ENCODE measurements around the gene NR1D2. TPM values are rescaled to one million over a fixed set of nuclear protein-coding genes. Genes with fewer than 3 reads are reported as not detected.

NR1D2 gene
- total and polyA plus RNA-seq, 2 of the 13 experiments (the other 11 are each of a cell fraction or from before 2014, with no cell fraction given), result 5.3 to 8.1 TPM

DNA sequence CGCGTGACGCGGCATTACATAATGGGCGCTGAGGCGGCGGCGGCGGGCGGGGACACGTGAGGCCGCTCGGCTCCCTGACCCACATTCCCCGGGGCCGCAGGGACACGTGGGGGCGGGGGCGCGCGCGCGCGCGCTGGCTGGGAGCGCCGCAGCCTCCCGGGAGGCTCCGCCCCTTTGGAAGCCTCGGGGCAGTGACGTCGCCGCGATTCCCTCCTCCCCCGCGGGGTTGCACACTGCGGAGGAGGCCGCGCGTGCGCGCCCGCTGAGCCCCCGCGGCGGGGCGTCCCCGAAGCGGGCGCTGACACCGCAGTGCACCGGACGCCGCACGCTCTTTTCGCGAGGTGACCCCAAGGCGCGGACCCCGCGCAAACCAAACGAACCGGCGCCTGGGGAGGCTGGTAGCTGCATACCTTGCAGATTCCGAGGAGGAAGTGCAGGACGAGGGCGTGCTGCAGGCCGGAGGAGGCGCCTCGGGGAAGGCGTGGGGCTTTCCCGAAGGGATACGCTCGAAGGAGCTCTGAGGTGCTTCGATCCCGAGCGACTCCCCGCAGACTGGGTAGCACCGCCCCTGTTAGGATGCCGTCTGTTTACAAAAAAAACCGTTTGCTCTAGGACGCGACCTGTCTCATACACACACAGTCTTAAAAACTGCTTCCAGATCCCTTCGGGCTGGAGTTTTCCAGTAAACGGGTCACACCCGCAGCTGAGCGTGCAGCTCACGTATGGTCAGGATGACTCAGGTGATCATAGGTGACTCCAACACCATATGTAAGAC is 1.0 kb downstream of the NR1D2 start (continued):
- TF ChIP-seq PRMT3 (CRISPR knock-in tag; IDR thresholded peaks at IDR 0.05; ENCODE audit: borderline replicate concordance, low read depth) (peak; percentile 98), GATAD1 (CRISPR knock-in tag; IDR thresholded peaks at IDR 0.05) (peak; percentile 35; the same call in 1 of the 2 replicates), DMAP1 (CRISPR knock-in tag; IDR thresholded peaks at IDR 0.05) (peak; percentile 84; the same call in 1 of the 2 replicates), ZNF510 (CRISPR knock-in tag; IDR thresholded peaks at IDR 0.05; ENCODE audit: low read depth) (no peak), TFAP4 (IDR thresholded peaks at IDR 0.05; ENCODE audit: borderline replicate concordance, low read depth) (peak; percentile 53; the same call in 1 of the 2 replicates), ZNF329 (CRISPR knock-in tag; IDR thresholded peaks at IDR 0.05; ENCODE audit: low read depth) (peak; percentile 79; the same call in 1 of the 2 replicates), TOE1 (CRISPR knock-in tag; IDR thresholded peaks at IDR 0.05) (no peak), ZNF792 (CRISPR knock-in tag; IDR thresholded peaks at IDR 0.05) (peak; percentile 55; the same call in 1 of the 2 replicates), KAT8 (CRISPR knock-in tag; IDR thresholded peaks at IDR 0.05) (peak; percentile 53; the same call in 1 of the 2 replicates), ZNF720 (CRISPR knock-in tag; IDR thresholded peaks at IDR 0.05) (no peak), MAFK (conservative IDR thresholded peaks at IDR 0.05 in 1 of 2, IDR thresholded peaks at IDR 0.05 in 1 of 2; ENCODE audit: low read length in 2 of 2) (no peak), RXRB (CRISPR knock-in tag; IDR thresholded peaks at IDR 0.05; ENCODE audit: borderline replicate concordance) (peak; percentile 54; the same call in 1 of the 2 replicates), KLF13 (CRISPR knock-in tag; IDR thresholded peaks at IDR 0.05) (no peak), CBFB (CRISPR knock-in tag; IDR thresholded peaks at IDR 0.05) (peak; percentile 93), MEF2D (CRISPR knock-in tag; IDR thresholded peaks at IDR 0.05) (peak; percentile 64; the same call in 1 of the 2 replicates), ZNF260 (CRISPR knock-in tag; IDR thresholded peaks at IDR 0.05; ENCODE audit: borderline replicate concordance, low read depth) (no peak), NCOA2 (CRISPR knock-in tag; IDR thresholded peaks at IDR 0.05) (peak; percentile 38; the same call in 1 of the 2 replicates), ZNF784 (CRISPR knock-in tag; IDR thresholded peaks at IDR 0.05; ENCODE audit: borderline replicate concordance) (peak; percentile 86)
- TF ChIP-seq, protein P1, sequence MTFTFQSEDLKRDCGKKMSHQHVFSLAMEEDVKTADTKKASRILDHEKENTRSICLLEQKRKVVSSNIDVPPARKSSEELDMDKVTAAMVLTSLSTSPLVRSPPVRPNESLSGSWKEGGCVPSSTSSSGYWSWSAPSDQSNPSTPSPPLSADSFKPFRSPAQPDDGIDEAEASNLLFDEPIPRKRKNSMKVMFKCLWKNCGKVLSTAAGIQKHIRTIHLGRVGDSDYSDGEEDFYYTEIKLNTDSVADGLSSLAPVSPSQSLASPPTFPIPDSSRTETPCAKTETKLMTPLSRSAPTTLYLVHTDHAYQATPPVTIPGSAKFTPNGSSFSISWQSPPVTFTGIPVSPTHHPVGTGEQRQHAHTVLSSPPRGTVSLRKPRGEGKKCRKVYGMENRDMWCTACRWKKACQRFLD (CRISPR knock-in tag; IDR thresholded peaks at IDR 0.05; ENCODE audit: borderline replicate concordance), result peak; percentile 43; the same call in 1 of the 2 replicates
- TF ChIP-seq, protein P2, sequence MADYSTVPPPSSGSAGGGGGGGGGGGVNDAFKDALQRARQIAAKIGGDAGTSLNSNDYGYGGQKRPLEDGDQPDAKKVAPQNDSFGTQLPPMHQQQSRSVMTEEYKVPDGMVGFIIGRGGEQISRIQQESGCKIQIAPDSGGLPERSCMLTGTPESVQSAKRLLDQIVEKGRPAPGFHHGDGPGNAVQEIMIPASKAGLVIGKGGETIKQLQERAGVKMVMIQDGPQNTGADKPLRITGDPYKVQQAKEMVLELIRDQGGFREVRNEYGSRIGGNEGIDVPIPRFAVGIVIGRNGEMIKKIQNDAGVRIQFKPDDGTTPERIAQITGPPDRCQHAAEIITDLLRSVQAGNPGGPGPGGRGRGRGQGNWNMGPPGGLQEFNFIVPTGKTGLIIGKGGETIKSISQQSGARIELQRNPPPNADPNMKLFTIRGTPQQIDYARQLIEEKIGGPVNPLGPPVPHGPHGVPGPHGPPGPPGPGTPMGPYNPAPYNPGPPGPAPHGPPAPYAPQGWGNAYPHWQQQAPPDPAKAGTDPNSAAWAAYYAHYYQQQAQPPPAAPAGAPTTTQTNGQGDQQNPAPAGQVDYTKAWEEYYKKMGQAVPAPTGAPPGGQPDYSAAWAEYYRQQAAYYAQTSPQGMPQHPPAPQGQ (CRISPR knock-in tag; IDR thresholded peaks at IDR 0.05; ENCODE audit: borderline replicate concordance), result 0 out of 2 replicates have a peak, but pooled peaks have one; percentile 82
- TF ChIP-seq, protein P3, sequence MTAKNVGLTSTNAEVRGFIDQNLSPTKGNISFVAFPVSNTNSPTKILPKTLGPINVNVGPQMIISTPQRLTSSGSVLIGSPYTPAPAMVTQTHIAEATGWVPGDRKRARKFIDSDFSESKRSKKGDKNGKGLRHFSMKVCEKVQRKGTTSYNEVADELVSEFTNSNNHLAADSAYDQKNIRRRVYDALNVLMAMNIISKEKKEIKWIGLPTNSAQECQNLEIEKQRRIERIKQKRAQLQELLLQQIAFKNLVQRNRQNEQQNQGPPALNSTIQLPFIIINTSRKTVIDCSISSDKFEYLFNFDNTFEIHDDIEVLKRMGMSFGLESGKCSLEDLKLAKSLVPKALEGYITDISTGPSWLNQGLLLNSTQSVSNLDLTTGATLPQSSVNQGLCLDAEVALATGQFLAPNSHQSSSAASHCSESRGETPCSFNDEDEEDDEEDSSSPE (CRISPR knock-in tag; IDR thresholded peaks at IDR 0.05), result peak; percentile 78; the same call in 1 of the 2 replicates
- TF ChIP-seq, protein P4, sequence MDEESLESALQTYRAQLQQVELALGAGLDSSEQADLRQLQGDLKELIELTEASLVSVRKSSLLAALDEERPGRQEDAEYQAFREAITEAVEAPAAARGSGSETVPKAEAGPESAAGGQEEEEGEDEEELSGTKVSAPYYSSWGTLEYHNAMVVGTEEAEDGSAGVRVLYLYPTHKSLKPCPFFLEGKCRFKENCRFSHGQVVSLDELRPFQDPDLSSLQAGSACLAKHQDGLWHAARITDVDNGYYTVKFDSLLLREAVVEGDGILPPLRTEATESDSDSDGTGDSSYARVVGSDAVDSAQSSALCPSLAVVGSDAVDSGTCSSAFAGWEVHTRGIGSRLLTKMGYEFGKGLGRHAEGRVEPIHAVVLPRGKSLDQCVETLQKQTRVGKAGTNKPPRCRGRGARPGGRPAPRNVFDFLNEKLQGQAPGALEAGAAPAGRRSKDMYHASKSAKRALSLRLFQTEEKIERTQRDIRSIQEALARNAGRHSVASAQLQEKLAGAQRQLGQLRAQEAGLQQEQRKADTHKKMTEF (CRISPR knock-in tag; IDR thresholded peaks at IDR 0.05), result peak; percentile 86

Measured in HepG2 (cell line).